IMR-90 (cell line): ENCODE measurements around the gene NETO2. TPM values are rescaled to one million over a fixed set of nuclear protein-coding genes. Genes with fewer than 3 reads are reported as not detected.

Source experiments
- ATAC-seq: fragments of 200-7000 bp; cut with Tn5 transposase; 2 replicates; pipeline ENCODE4 v1.9.1; 2020; ENCODE audit warnings: low read depth, mild to moderate bottlenecking, moderate library complexity
- BruUV-seq: library from RNA; stranded (reverse); fragments of 400-500 nt; replicated peaks from 2 replicates; lab custom pipeline; 2021; lab: Mats Ljungman, UMichigan
- CTCF ChIA-PET: fragments of 300-600 bp; formaldehyde crosslinking; extraction: SDS; loops from one replicate; lab custom pipeline; 2021; ENCODE audit warnings: antibody characterized with exemption; lab: Yijun Ruan, JAX
- POLR2A ChIA-PET: fragments of 300-600 bp; sonication (Branson Sonifier 250); formaldehyde crosslinking; loops from one replicate; lab custom pipeline; 2022; ENCODE audit warnings: antibody characterized with exemption; ENCODE audit not compliant: unreplicated experiment; lab: Charles Lee
- DNase-seq: peaks from one replicate; pipeline ENCODE4 v3.0.0; 2013
- H2AFZ ChIP-seq: replicated peaks from 2 replicates; pipeline ENCODE3; 2013; ENCODE audit warnings: low read length, mild to moderate bottlenecking; ENCODE audit not compliant: poor library complexity
- H2AK5ac ChIP-seq: 2 replicates; pipeline ENCODE4 v1.6.1; 2013; ENCODE audit warnings: low read depth, low read length, inconsistent platforms
- H2AK9ac ChIP-seq: replicated peaks from 2 replicates; pipeline ENCODE3; 2013; ENCODE audit warnings: mild to moderate bottlenecking, low read depth, low read length, moderate library complexity; ENCODE audit not compliant: poor library complexity
- H2BK120ac ChIP-seq: 2 replicates; pipeline ENCODE4 v1.6.1; 2013; ENCODE audit warnings: low read depth, low read length, inconsistent platforms
- H2BK15ac ChIP-seq: 3 replicates; pipeline ENCODE4 v1.6.1; 2013; ENCODE audit warnings: low read depth, low read length, inconsistent platforms
- H2BK20ac ChIP-seq: 2 replicates; pipeline ENCODE4 v1.6.1; 2013; ENCODE audit warnings: low read depth, mild to moderate bottlenecking, inconsistent platforms, low read length, moderate library complexity
- H2BK5ac ChIP-seq: 2 replicates; pipeline ENCODE4 v1.6.1; 2013; ENCODE audit warnings: mild to moderate bottlenecking, low read depth, low read length, inconsistent platforms; ENCODE audit not compliant: poor library complexity, severe bottlenecking
- H3K14ac ChIP-seq: replicated peaks from 2 replicates; pipeline ENCODE4 v1.6.1; 2013; ENCODE audit warnings: low read depth, low read length, inconsistent platforms
- H3K18ac ChIP-seq: 2 replicates; pipeline ENCODE4 v1.6.1; 2013; ENCODE audit warnings: low read depth, low read length, control low read depth
- H3K23ac ChIP-seq: 2 replicates; pipeline ENCODE4 v1.6.1; 2013; ENCODE audit warnings: low read depth, low read length, inconsistent platforms
- H3K27ac ChIP-seq: 2 replicates; pipeline ENCODE4 v1.5.1; 2013; ENCODE audit warnings: mild to moderate bottlenecking, control low read depth, low read length; ENCODE audit not compliant: insufficient read depth
- H3K27me3 ChIP-seq: 2 replicates; pipeline ENCODE4 v1.6.1; 2013; ENCODE audit warnings: low read length; ENCODE audit not compliant: control insufficient read depth, insufficient read depth
- H3K36me3 ChIP-seq: 2 replicates; pipeline ENCODE4 v1.6.1; 2013; ENCODE audit warnings: low read length, mixed read lengths; ENCODE audit not compliant: control insufficient read depth, insufficient read depth
- H3K4ac ChIP-seq: 2 replicates; pipeline ENCODE4 v1.6.1; 2013; ENCODE audit warnings: low read depth, low read length, inconsistent platforms
- H3K4me1 ChIP-seq: 2 replicates; pipeline ENCODE4 v1.6.1; 2013; ENCODE audit warnings: low read length, mixed read lengths; ENCODE audit not compliant: control insufficient read depth, insufficient read depth
- H3K4me2 ChIP-seq: 2 replicates; pipeline ENCODE4 v1.6.1; 2013; ENCODE audit warnings: low read depth, mild to moderate bottlenecking, control low read depth, low read length, moderate library complexity
- H3K4me3 ChIP-seq: 2 replicates; pipeline ENCODE4 v1.5.1; 2013; ENCODE audit warnings: low read depth, mild to moderate bottlenecking, control low read depth, low read length, moderate library complexity; ENCODE audit not compliant: insufficient read depth
- H3K56ac ChIP-seq: 2 replicates; pipeline ENCODE4 v1.6.1; 2013; ENCODE audit warnings: low read length, inconsistent platforms; ENCODE audit not compliant: insufficient read depth; ENCODE audit errors: extremely low read depth
- H3K79me1 ChIP-seq, 2 experiments: 2 replicates each; pipeline ENCODE4 v1.6.1; 2013; ENCODE audit warnings: low read length in 2 of 2, inconsistent platforms in 1 of 2, low read depth in 1 of 2
- H3K9ac ChIP-seq: 2 replicates; pipeline ENCODE4 v1.6.1; 2013; ENCODE audit warnings: low read depth, low read length, control low read depth
- H3K9me1 ChIP-seq: 2 replicates; pipeline ENCODE4 v1.6.1; 2013; ENCODE audit warnings: low read length, inconsistent platforms; ENCODE audit not compliant: insufficient read depth
- H3K9me3 ChIP-seq: 2 replicates; pipeline ENCODE4 v1.6.1; 2013; ENCODE audit warnings: low read length; ENCODE audit not compliant: control insufficient read depth, insufficient read depth
- H4K20me1 ChIP-seq: 2 replicates; pipeline ENCODE4 v1.6.1; 2013; ENCODE audit warnings: low read length, inconsistent platforms; ENCODE audit not compliant: insufficient read depth
- H4K5ac ChIP-seq: 2 replicates; pipeline ENCODE4 v1.6.1; 2013; ENCODE audit warnings: mild to moderate bottlenecking, low read depth, low read length, control low read depth
- H4K8ac ChIP-seq, 2 experiments: 2 replicates each; pipeline ENCODE4 v1.6.1; 2013; ENCODE audit warnings: low read depth in 2 of 2, low read length in 2 of 2, control low read depth in 1 of 2, inconsistent platforms in 1 of 2
- H4K91ac ChIP-seq: 2 replicates; pipeline ENCODE4 v1.6.1; 2013; ENCODE audit warnings: low read depth, low read length, inconsistent platforms; ENCODE audit not compliant: insufficient read depth
- BHLHE40 ChIP-seq: fragments of 150-350 bp; IDR thresholded peaks from 2 replicates; pipeline ENCODE4 v1.6.1; 2016; ENCODE audit warnings: mild to moderate bottlenecking, low read depth, low read length
- CEBPB ChIP-seq: IDR thresholded peaks from 2 replicates; pipeline ENCODE4 v1.6.1; 2012; ENCODE audit warnings: low read depth, low read length, improper control_type of control experiment
- CHD1 ChIP-seq: IDR thresholded peaks from 2 replicates; pipeline ENCODE4 v1.6.1; 2012; ENCODE audit warnings: low read depth, low read length, improper control_type of control experiment
- CTCF ChIP-seq: conservative IDR thresholded peaks from 2 replicates; pipeline ENCODE4 v1.5.1; 2012; ENCODE audit warnings: mild to moderate bottlenecking, low read depth, low read length, improper control_type of control experiment
- FOS ChIP-seq: fragments of 150-350 bp; IDR thresholded peaks from 2 replicates; pipeline ENCODE4 v1.6.1; 2016; ENCODE audit warnings: low read depth, low read length
- MAFK ChIP-seq: IDR thresholded peaks from 2 replicates; pipeline ENCODE4 v1.6.1; 2012; ENCODE audit warnings: low read depth, low read length, improper control_type of control experiment
- MAZ ChIP-seq: IDR thresholded peaks from 2 replicates; pipeline ENCODE4 v1.6.1; 2012; ENCODE audit warnings: low read depth, mild to moderate bottlenecking, low read length, improper control_type of control experiment, moderate library complexity, borderline replicate concordance
- NFE2L2 ChIP-seq: fragments of 150-350 bp; IDR thresholded peaks from 2 replicates; pipeline ENCODE4 v1.6.1; 2016; ENCODE audit warnings: low read depth, mild to moderate bottlenecking, low read length
- POLR2A ChIP-seq: IDR thresholded peaks from 2 replicates; pipeline ENCODE4 v1.6.1; 2012; ENCODE audit warnings: mild to moderate bottlenecking, low read depth, low read length
- RFX5 ChIP-seq: IDR thresholded peaks from 2 replicates; pipeline ENCODE4 v1.8.0; 2012; ENCODE audit warnings: low read depth, mild to moderate bottlenecking, low read length, moderate library complexity
- USF2 ChIP-seq: fragments of 150-350 bp; IDR thresholded peaks from 2 replicates; pipeline ENCODE4 v1.6.1; 2017; ENCODE audit warnings: mild to moderate bottlenecking, antibody characterized with exemption, low read length, low read depth
- WGBS, 2 experiments: methylation state at CpG; one replicate each; pipeline versions ENCODE4 v1.1.5 to v1.1.7; 2013; ENCODE audit warnings: missing lambda C conversion rate in 2 of 2; ENCODE audit not compliant: insufficient read length in 1 of 2; ENCODE audit errors: extremely low coverage in 2 of 2; 5-methylcytosine and 5-hydroxymethylcytosine counted together
- dilution Hi-C: fragments of 300-500 bp; cut with HindIII; formaldehyde crosslinking; loops from one replicate; pipeline ENCODE4 v1.14.3; 2018; ENCODE audit warnings: low sequenced_read_pairs; ENCODE audit not compliant: unreplicated experiment
- in situ Hi-C: fragments of 300-500 bp; cut with MboI; formaldehyde crosslinking; loops from 3 replicates; pipeline ENCODE4 v1.14.3; 2019; ENCODE audit warnings: low sequenced_read_pairs, inconsistent platforms, mixed read lengths
- intact Hi-C: fragments of 100-400 bp; cut with micrococcal nuclease; formaldehyde crosslinking; loops from 2 replicates; pipeline ENCODE4 v1.10.0; 2022
- polyA plus RNA-seq, 3 experiments: library from polyadenylated mRNA; depleted of rRNA; stranded (reverse); fragments of >200 nt; gene quantifications; 2 replicates each; pipeline ENCODE4 v1.2.3, GENCODE V29; 2012; ENCODE audit warnings: low replicate concordance in 1 of 3
- total RNA-seq: library from RNA; depleted of rRNA; stranded (reverse); fragments of >200 nt; gene quantifications from 2 replicates; pipeline ENCODE4 v1.2.3, GENCODE V29; 2012

The NETO2 gene
- total and polyA plus RNA-seq, 2 of the 4 experiments (the other 2 are of a cell fraction) = 38.5 to 39.3 TPM

GRCh38 chr16:47110939-47111338 lies 32.8 kb downstream of the NETO2 start:
- Histone ChIP-seq H3K9me3 (no peaks in the 10 kb centered on the region), H3K14ac (no peak overlapping the region), H3K79me1 (no peaks in the 10 kb centered on the region), H4K20me1 (no peaks in the 10 kb centered on the region), H2AK9ac (no peak overlapping the region), H3K4ac (no peak overlapping the region), H3K9me1 (no peaks in the 10 kb centered on the region), H2AFZ (no peak overlapping the region), H4K8ac (no peak overlapping the region), H4K91ac (no peak overlapping the region), H3K27ac (no peak overlapping the region), H2BK5ac (no peak overlapping the region), H2AK5ac (no peak overlapping the region), H2BK20ac (no peak overlapping the region), H3K27me3 (no peaks in the 10 kb centered on the region), H3K18ac (no peak overlapping the region), H3K4me2 (no peak overlapping the region), H3K56ac (no peak overlapping the region), H3K4me1 (no peaks in the 10 kb centered on the region), H3K4me3 (no peak overlapping the region), H3K36me3 (no peaks in the 10 kb centered on the region; the same call in 1 of the 2 replicates), H3K23ac (no peak overlapping the region), H3K9ac (no peak overlapping the region), H2BK120ac (no peak overlapping the region), H4K5ac (no peak overlapping the region), H2BK15ac (no peak overlapping the region)
- intact Hi-C loops (no loop called here), dilution Hi-C loops (no loop called here), in situ Hi-C loops (no loop called here)
- no TSS peak for BruUV-seq
- POLR2A ChIA-PET = no interaction called here
- CTCF ChIA-PET = interaction anchor here (0.6 kb wide), 1 partner anchor 67 kb away, joined by 4 read pairs; no protein-coding TSS in a partner anchor
- TF ChIP-seq BHLHE40 = no peak
- TF ChIP-seq CEBPB = no peak
- TF ChIP-seq POLR2A = no peak
- TF ChIP-seq RFX5 = no peak
- TF ChIP-seq MAFK = no peak
- TF ChIP-seq CTCF = no peak
- TF ChIP-seq USF2 = no peak
- TF ChIP-seq CHD1 = no peak
- TF ChIP-seq MAZ = no peak
- no peak for TF ChIP-seq NFE2L2
- TF ChIP-seq FOS = no peak
- WGBS, 2 experiments = no CpG with 5 or more reads among the region's 3 CpGs
- DNase-seq (no peak), ATAC-seq (no peak)
